HG03457 (cell line): Measurements from ENCODE around the gene KDM4C.

Experiments
- ATAC-seq: cut with Tn5 transposase; IDR thresholded peaks from one replicate; pipeline ENCODE4 v1.9.1; 2021; ENCODE audit warnings: moderate number of reproducible peaks; ENCODE audit not compliant: unreplicated experiment

KDM4C gene

DNA sequence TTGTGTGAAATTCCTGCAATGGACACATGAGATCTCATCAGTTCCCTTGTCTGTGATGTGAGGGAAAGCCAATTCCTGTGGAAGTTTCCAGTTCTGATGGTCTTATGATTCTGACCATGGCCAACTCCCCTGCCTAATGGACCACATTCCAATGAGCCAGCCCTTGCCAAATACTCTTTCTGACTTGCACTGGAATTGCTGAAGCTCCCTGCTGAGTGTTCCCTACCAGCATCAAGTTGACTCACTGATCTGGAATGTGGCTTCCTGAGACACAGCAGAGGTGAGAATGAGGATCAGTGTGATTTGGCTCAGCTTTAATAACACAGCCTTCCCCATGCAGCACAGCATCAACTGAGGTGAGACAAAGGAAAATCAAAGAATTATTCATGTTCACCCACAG lies 427.8 kb downstream of the KDM4C start:
- ATAC-seq = no peak

- no peak for ATAC-seq
Measured at GRCh38 chr9:7186175-7186574, 428.4 kb downstream of the KDM4C start.

DNA sequence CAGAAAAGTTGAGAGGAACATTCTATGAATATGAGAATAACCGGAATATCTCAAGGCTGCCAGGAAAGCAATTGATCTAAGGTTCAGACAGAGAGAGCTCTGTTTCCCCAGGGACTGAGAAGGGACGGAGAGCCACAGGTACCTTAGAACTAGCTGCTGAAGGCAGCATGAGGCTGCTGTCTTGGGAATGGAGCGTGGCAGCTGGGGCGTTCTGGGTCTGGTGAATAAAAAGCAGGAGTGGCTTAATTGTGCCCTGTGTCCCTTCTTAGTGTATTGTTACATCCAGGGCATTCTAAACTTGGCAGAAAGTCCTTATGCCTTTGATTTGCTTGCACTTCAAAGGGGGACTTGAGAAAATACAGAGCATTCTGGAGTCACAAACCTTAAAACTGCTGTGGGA lies 434.5 kb downstream of the KDM4C start:
- ATAC-seq = no peak

DNA sequence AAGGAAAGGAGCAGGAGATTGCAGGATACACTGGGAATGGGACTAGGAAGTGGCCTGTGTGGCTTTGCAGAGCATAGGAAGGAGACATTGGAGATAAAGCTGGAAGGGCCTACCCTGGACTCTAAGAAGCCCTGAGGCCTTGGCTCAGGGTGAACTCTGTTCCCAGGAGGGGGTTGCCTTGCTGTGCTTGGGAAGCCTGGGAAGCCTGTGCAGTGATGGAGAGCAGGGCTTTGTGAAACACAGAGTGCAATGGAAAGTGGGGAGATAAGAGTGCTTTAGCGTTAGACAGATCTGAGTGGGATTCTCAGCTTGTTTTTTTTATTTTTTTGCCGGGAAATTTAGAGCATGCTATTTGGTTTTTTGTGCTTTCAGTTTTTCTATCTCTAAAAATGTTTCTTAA lies 437.8 kb downstream of the KDM4C start:
- no peak for ATAC-seq

GRCh38 chr9:7196467-7196866 lies 438.7 kb downstream of the KDM4C start:
- no peak for ATAC-seq

DNA sequence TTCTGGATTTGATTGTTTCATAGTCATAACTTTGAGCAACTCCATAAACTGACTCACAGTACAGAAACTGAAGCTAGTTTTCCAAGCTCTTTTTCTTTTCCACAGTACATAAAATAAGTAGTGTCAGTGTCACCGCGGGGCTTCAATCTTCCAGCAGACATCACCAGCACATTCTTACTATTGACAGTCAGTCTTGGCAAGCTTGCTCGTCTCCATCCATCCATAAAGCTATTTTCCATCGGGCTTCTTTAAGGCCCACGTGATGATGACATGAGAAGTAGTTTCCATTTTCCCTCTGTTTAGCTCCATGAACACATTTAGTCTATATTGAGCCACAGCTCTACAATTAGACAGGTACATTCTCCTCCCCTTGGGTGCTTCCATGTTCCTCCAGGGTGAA lies 443.4 kb downstream of the KDM4C start:
- ATAC-seq = no peak

- no peak for ATAC-seq
Measured at GRCh38 chr9:7205806-7206205, 448.0 kb downstream of the KDM4C start.

- ATAC-seq = no peak
Measured at GRCh38 chr9:7206221-7206758, 448.5 kb downstream of the KDM4C start.

- no peak for ATAC-seq
Measured at GRCh38 chr9:7209016-7209715, 451.4 kb downstream of the KDM4C start.

GRCh38 chr9:7209990-7210389 lies 452.2 kb downstream of the KDM4C start:
- no peak for ATAC-seq

DNA sequence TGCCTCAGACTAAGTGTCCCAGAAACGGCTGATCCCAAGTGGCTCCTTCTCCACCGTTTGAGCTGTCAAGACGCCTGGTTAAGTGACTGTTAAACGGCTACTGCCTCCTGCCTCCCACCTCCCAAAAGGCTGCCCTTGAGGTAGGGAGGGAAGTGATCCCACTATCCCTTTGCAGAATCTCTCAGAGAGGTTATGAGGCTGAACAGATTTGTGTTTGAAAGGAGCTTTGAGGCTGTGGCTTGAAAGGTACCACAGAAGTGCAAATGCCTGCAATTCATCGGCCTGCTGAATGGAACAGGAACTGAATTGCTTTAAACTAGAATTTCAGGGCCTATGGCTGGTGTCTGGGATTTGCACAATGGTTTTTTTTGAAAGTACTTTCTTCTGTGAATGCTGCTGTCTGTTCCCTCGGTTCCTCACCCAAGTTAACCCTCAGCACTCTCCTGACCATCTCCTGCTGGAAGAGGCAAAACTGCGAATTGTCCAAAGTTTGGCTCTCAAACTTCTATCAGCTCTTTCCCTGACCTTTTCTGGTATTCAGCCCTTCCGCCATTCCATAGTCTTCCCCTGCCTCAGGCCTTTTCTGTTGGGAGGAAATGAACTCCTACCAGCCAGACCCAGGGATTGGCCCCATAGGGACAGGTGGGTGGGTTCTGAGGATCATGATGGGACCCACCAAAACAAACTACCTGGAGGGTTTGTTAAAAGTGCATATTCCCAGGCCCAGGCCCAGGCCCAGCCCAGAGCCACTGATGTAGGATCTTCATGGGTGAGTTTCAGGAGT lies 453.3 kb downstream of the KDM4C start:
- no peak for ATAC-seq

DNA sequence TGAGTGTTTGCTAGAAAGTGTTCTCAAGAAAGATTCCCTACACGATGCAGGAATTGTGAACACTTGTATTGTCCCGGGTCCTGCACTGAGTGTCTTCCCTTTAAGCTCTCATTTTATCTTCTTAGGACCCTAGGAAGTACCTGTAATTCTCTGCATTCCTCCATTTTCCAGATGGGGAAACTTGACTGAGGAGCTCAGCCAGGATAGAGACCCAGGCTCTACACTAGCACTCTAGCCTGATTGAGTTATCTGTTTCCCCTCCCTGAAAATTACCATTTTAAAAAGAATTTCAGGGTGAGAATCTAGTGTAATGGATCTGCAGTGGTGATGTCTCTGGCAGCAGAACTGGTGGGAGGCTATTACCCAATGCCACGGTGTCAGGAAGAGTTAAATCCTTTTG lies 453.9 kb downstream of the KDM4C start:
- ATAC-seq = no peak

GRCh38 chr9:7212101-7212500 lies 454.3 kb downstream of the KDM4C start:
- ATAC-seq = no peak

GRCh38 chr9:7216004-7216841 lies 458.4 kb downstream of the KDM4C start:
- no peak for ATAC-seq

- ATAC-seq = no peak
Measured at GRCh38 chr9:7223981-7224380, 466.2 kb downstream of the KDM4C start.
